ENCODE data around the gene MRAS. TPM values are rescaled to one million over a fixed set of nuclear protein-coding genes. Genes with fewer than 3 reads are reported as not detected.

Gene MRAS
- total and polyA plus RNA-seq, 3 experiments from 2014 or later = 0.28 to 0.38 (median 0.38) TPM

- no peaks in the 10 kb centered on the region for H3K27me3 ChIP-seq (ENCODE audit: insufficient read depth, low read length, poor library complexity, severe bottlenecking)
- no peaks in the 10 kb centered on the region for H3K9me3 ChIP-seq (ENCODE audit: low read length)
- ChIA-PET CTCF (no interaction called here), POLR2A (no interaction called here)
- Mint-ChIP-seq H3K4me3 (no peak overlapping the region), H3K4me1 (no peaks in the 10 kb centered on the region), H3K27me3 (peaks cover 4 to 9% of the 10 kb centered on the region in 2 donors), H3K36me3 (no peaks in the 10 kb centered on the region), H3K27ac (no peak overlapping the region), H3K9me3 (no peaks in the 10 kb centered on the region)
- no peak overlapping the region for H3K27ac ChIP-seq (ENCODE audit: low read depth, low read length)
- H3K4me3 ChIP-seq (ENCODE audit: low read length) = no peak overlapping the region
- no peaks in the 10 kb centered on the region for H3K36me3 ChIP-seq (ENCODE audit: insufficient read depth, low read length)
- no peaks in the 10 kb centered on the region for H3K4me1 ChIP-seq (ENCODE audit: insufficient read depth, low read length)
- DNase-seq = no peak
Measured at GRCh38 chr3:138401834-138402233, 53.5 kb downstream of the MRAS start.

- no peak overlapping the region for H3K27ac ChIP-seq (ENCODE audit: low read depth, low read length)
- H3K4me3 ChIP-seq (ENCODE audit: low read length) = no peak overlapping the region
- no peaks in the 10 kb centered on the region for H3K4me1 Mint-ChIP-seq
- no peak overlapping the region for H3K27ac Mint-ChIP-seq
- no peak for DNase-seq
- CTCF ChIA-PET = no interaction called here
- peaks cover 14 to 18% of the 10 kb centered on the region in 2 donors for H3K27me3 Mint-ChIP-seq
- H3K4me1 ChIP-seq (ENCODE audit: insufficient read depth, low read length) = no peaks in the 10 kb centered on the region
- POLR2A ChIA-PET = no interaction called here
- no peaks in the 10 kb centered on the region for H3K9me3 ChIP-seq (ENCODE audit: low read length)
- H3K27me3 ChIP-seq (ENCODE audit: insufficient read depth, low read length, poor library complexity, severe bottlenecking) = no peaks in the 10 kb centered on the region
- no peaks in the 10 kb centered on the region for H3K9me3 Mint-ChIP-seq
- H3K36me3 ChIP-seq (ENCODE audit: insufficient read depth, low read length) = no peaks in the 10 kb centered on the region
- no peaks in the 10 kb centered on the region for H3K36me3 Mint-ChIP-seq
- no peak overlapping the region for H3K4me3 Mint-ChIP-seq
Measured at GRCh38 chr3:138404121-138404520, 55.7 kb downstream of the MRAS start.

DNA sequence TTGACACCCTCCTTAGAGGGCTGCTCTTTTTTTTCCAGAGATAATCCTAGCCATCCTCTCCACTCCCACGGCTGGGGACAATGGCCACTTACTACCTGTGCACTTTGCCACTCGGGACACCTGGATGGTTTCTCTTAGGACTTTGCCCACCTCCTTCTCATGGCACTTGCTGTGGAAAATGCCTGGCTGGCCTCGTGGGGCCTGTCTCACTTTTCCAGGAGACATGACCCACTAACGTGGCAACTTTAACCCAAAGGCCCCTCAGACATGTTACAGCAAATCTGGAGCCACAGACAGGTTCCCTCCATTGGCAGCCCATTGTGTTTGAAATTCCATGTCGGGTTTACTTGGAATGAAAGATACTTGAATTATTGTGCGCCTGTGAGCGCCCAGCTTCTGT is 56.6 kb downstream of the MRAS start:
- Histone ChIP-seq H3K36me3 (ENCODE audit: insufficient read depth, low read length) (no peaks in the 10 kb centered on the region), H3K27me3 (ENCODE audit: insufficient read depth, low read length, poor library complexity, severe bottlenecking) (no peaks in the 10 kb centered on the region), H3K4me1 (ENCODE audit: insufficient read depth, low read length) (no peaks in the 10 kb centered on the region), H3K4me3 (ENCODE audit: low read length) (no peak overlapping the region), H3K27ac (ENCODE audit: low read depth, low read length) (no peak overlapping the region), H3K9me3 (ENCODE audit: low read length) (no peaks in the 10 kb centered on the region)
- CTCF ChIA-PET = no interaction called here
- H3K36me3 Mint-ChIP-seq = no peaks in the 10 kb centered on the region
- no peak overlapping the region for H3K27ac Mint-ChIP-seq
- no peak for DNase-seq
- no peaks in the 10 kb centered on the region for H3K9me3 Mint-ChIP-seq
- POLR2A ChIA-PET = no interaction called here
- H3K4me3 Mint-ChIP-seq = no peak overlapping the region
- H3K4me1 Mint-ChIP-seq = no peaks in the 10 kb centered on the region
- peaks cover 15 to 18% of the 10 kb centered on the region in 2 donors for H3K27me3 Mint-ChIP-seq

DNA sequence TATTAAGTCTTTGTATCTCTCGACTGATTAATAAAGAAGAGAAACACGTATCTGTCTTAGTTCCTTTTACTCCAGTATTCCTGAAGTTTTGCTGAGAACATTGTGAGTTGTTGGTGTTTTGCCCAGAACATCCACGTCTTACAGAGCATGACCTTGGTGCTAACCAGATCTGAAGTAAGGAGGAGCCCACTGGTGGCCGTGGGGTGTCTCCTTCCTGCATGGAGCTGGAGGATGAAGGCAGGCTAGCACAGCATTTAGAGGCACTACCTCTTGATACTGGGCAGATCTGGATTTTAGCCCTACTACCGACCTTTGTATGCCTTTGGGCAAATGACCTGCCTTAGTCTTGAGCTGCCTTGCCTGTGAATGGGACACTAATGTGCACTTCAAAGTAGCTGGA is 57.1 kb downstream of the MRAS start:
- H3K9me3 ChIP-seq (ENCODE audit: low read length) = no peaks in the 10 kb centered on the region
- Mint-ChIP-seq H3K27me3 (peaks cover 15 to 18% of the 10 kb centered on the region in 2 donors), H3K27ac (no peak overlapping the region), H3K9me3 (no peaks in the 10 kb centered on the region), H3K36me3 (no peaks in the 10 kb centered on the region), H3K4me3 (no peak overlapping the region), H3K4me1 (no peaks in the 10 kb centered on the region)
- no peak for DNase-seq
- H3K27ac ChIP-seq (ENCODE audit: low read depth, low read length) = no peak overlapping the region
- H3K27me3 ChIP-seq (ENCODE audit: insufficient read depth, low read length, poor library complexity, severe bottlenecking) = no peaks in the 10 kb centered on the region
- H3K4me1 ChIP-seq (ENCODE audit: insufficient read depth, low read length) = no peaks in the 10 kb centered on the region
- ChIA-PET POLR2A (no interaction called here), CTCF (no interaction called here)
- no peak overlapping the region for H3K4me3 ChIP-seq (ENCODE audit: low read length)
- H3K36me3 ChIP-seq (ENCODE audit: insufficient read depth, low read length) = no peaks in the 10 kb centered on the region

DNA sequence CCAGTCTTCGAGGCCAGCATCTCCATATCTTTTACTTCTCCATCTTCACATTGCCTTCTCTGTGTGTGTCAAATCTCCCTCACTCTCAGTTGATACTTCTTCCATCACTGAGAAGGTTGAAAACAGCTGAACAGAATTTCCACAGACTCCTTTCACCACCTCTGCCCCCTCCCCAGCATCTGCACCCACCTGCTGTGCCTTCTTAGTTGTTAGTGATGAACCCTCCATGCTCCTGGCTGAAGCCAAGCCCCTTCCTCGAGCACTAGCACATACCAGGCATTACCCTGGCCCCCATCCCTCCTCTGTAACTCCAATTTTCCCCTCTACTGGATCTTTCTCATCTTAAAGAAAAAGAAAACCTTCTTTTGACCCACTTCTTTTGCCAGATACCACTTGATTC is 58.2 kb downstream of the MRAS start:
- Mint-ChIP-seq H3K27ac (no peak overlapping the region), H3K36me3 (no peaks in the 10 kb centered on the region), H3K4me1 (no peaks in the 10 kb centered on the region), H3K9me3 (no peaks in the 10 kb centered on the region), H3K27me3 (peaks cover 14 to 24% of the 10 kb centered on the region in 2 donors), H3K4me3 (peak overlapping the region in 1 of 7 donors; percentile 38)
- H3K27ac ChIP-seq (ENCODE audit: low read depth, low read length) = no peak overlapping the region
- H3K36me3 ChIP-seq (ENCODE audit: insufficient read depth, low read length) = no peaks in the 10 kb centered on the region
- no peak overlapping the region for H3K4me3 ChIP-seq (ENCODE audit: low read length)
- DNase-seq = no peak
- no peaks in the 10 kb centered on the region for H3K9me3 ChIP-seq (ENCODE audit: low read length)
- no peaks in the 10 kb centered on the region for H3K27me3 ChIP-seq (ENCODE audit: insufficient read depth, low read length, poor library complexity, severe bottlenecking)
- CTCF ChIA-PET = interaction anchor here (1.2 to 3.6 kb wide), 2 partner anchors 11 to 24 kb away, joined by 3 to 15 read pairs; no protein-coding TSS in a partner anchor
- POLR2A ChIA-PET = no interaction called here
- no peaks in the 10 kb centered on the region for H3K4me1 ChIP-seq (ENCODE audit: insufficient read depth, low read length)

- H3K4me3 ChIP-seq (ENCODE audit: low read length) = no peak overlapping the region
- H3K27ac Mint-ChIP-seq = peak overlapping the region in 1 of 8 donors; percentile 87
- no peak for DNase-seq
- no peaks in the 10 kb centered on the region for H3K4me1 Mint-ChIP-seq
- H3K36me3 ChIP-seq (ENCODE audit: insufficient read depth, low read length) = no peaks in the 10 kb centered on the region
- H3K27ac ChIP-seq (ENCODE audit: low read depth, low read length) = no peak overlapping the region
- ChIA-PET CTCF (interaction anchor here (1.2 to 3.6 kb wide), 2 partner anchors 10 to 23 kb away, joined by 3 to 15 read pairs; no protein-coding TSS in a partner anchor), POLR2A (no interaction called here)
- no peaks in the 10 kb centered on the region for H3K9me3 ChIP-seq (ENCODE audit: low read length)
- H3K27me3 Mint-ChIP-seq = peaks cover 18 to 25% of the 10 kb centered on the region in 2 donors
- no peaks in the 10 kb centered on the region for H3K27me3 ChIP-seq (ENCODE audit: insufficient read depth, low read length, poor library complexity, severe bottlenecking)
- H3K9me3 Mint-ChIP-seq = no peaks in the 10 kb centered on the region
- H3K4me3 Mint-ChIP-seq = no peak overlapping the region
- H3K4me1 ChIP-seq (ENCODE audit: insufficient read depth, low read length) = no peaks in the 10 kb centered on the region
- H3K36me3 Mint-ChIP-seq = no peaks in the 10 kb centered on the region
Measured at GRCh38 chr3:138407236-138407907, 59.0 kb downstream of the MRAS start.

- no peak for DNase-seq
- POLR2A ChIA-PET = no interaction called here
- H3K36me3 ChIP-seq (ENCODE audit: insufficient read depth, low read length) = no peaks in the 10 kb centered on the region
- H3K4me3 ChIP-seq (ENCODE audit: low read length) = no peak overlapping the region
- H3K27me3 ChIP-seq (ENCODE audit: insufficient read depth, low read length, poor library complexity, severe bottlenecking) = no peaks in the 10 kb centered on the region
- peaks cover 14 to 25% of the 10 kb centered on the region in 2 donors for H3K27me3 Mint-ChIP-seq
- no peaks in the 10 kb centered on the region for H3K4me1 ChIP-seq (ENCODE audit: insufficient read depth, low read length)
- CTCF ChIA-PET = interaction anchor here (1.0 to 3.6 kb wide), 3 partner anchors 9 to 514 kb away, joined by 3 to 15 read pairs (median 4); no protein-coding TSS in a partner anchor
- H3K9me3 Mint-ChIP-seq = no peaks in the 10 kb centered on the region
- H3K9me3 ChIP-seq (ENCODE audit: low read length) = no peaks in the 10 kb centered on the region
- no peak overlapping the region for H3K27ac Mint-ChIP-seq
- no peak overlapping the region for H3K4me3 Mint-ChIP-seq
- H3K36me3 Mint-ChIP-seq = no peaks in the 10 kb centered on the region
- H3K27ac ChIP-seq (ENCODE audit: low read depth, low read length) = no peak overlapping the region
- H3K4me1 Mint-ChIP-seq = no peaks in the 10 kb centered on the region
Measured at GRCh38 chr3:138408751-138409570, 60.6 kb downstream of the MRAS start.

- Mint-ChIP-seq H3K27me3 (peaks cover 21 to 32% of the 10 kb centered on the region in 2 donors), H3K4me3 (no peak overlapping the region), H3K4me1 (no peaks in the 10 kb centered on the region), H3K36me3 (no peaks in the 10 kb centered on the region), H3K27ac (no peak overlapping the region), H3K9me3 (no peaks in the 10 kb centered on the region)
- POLR2A ChIA-PET = no interaction called here
- CTCF ChIA-PET = no interaction called here
- Histone ChIP-seq H3K4me3 (ENCODE audit: low read length) (no peak overlapping the region), H3K9me3 (ENCODE audit: low read length) (no peaks in the 10 kb centered on the region), H3K4me1 (ENCODE audit: insufficient read depth, low read length) (peaks cover 4% of the 10 kb centered on the region), H3K27me3 (ENCODE audit: insufficient read depth, low read length, poor library complexity, severe bottlenecking) (peaks cover 4% of the 10 kb centered on the region), H3K27ac (ENCODE audit: low read depth, low read length) (no peak overlapping the region), H3K36me3 (ENCODE audit: insufficient read depth, low read length) (no peaks in the 10 kb centered on the region)
- no peak for DNase-seq
Measured at GRCh38 chr3:138412821-138413551, 64.6 kb downstream of the MRAS start.
